Hematopoietic multipotent progenitor cell (in vitro differentiated cells): Measurements from ENCODE around the gene NSUN5. TPM values are rescaled to one million over a fixed set of nuclear protein-coding genes. Genes with fewer than 3 reads are reported as not detected.
A peak's percentile ranks its signal among the peaks of the same experiment; 100 is the strongest.
"Not testable (repeated sequence)": the region's sequence is repeated elsewhere in the genome, so short reads cannot be mapped to it uniquely, and the experiment has no call there.

Experiments used
- DNase-seq, 3 donors: peaks; one replicate each; pipeline ENCODE4 v3.0.0-alpha.2; 2011 to 2015; ENCODE audit warnings: low read depth in 2 of 3, low spot score in 2 of 3
- total RNA-seq: library from RNA; depleted of rRNA; stranded (reverse); fragments of >200 nt; gene quantifications from one replicate; pipeline ENCODE4 v1.2.3, GENCODE V29; 2012

NSUN5 gene
- total RNA-seq, 1 donor = 44.2 TPM

DNA sequence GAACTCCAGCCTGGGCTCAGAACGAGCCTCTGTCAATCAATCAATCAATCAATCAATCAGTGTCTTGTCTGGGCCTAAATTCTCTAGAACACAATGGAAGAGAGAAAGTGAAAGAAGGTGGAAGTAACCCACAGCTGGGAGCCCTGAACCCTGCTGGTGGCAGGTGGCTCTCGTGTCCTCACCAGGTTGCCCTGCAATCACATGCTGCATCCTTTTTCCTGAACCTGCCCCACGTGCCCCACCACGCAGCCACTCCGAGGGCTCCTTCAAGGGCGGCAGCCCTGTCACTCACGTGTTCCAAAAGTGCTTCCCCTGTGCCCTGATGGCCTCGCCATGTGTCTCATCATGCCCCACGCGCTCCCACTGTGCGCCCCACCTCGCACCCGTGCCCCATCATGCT lies 18.8 kb upstream of the NSUN5 start:
- DNase-seq = not testable (repeated sequence)

GRCh38 chr7:73325424-73325823 lies 16.8 kb upstream of the NSUN5 start:
- DNase-seq = not testable (repeated sequence)

DNA sequence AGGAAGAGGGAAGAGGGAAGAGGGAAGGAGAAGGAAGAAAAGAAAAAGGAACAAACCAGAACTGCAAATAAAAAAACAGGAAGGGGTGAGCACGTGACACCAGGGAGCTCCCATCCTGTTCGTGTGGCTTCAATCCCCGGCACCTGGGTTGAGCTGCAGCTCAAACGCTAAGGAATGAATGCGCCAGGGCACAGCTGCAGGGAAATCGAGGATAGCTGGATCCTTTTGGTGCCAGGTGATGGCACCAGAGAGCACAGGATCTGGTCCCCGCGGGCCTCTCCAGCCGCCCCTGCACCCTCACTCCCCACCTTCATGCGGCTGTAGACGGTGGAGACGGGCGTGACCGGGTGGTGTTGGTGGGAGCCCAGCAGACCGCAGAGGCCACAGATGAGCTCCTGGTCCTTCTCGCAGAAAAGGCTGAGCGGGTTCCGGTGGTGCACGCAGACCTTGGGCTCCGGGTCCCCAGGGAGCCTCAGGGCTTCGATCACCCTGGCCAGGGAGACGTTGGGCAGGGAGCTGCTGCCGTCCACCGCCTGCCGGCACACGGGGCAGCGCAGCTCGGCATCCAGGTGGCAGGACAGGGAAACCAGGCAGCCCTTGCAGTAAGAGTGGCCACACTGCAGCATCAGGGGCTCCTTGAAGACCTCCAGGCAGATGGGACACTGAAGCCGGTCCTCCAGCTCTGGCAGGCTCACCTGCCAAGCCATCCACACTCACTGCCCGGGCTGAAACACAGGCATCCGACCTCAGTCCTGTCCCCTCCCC lies 15.6 kb upstream of the NSUN5 start:
- peak in 2 of 3 donors; percentile 56 to 65 for DNase-seq

DNA sequence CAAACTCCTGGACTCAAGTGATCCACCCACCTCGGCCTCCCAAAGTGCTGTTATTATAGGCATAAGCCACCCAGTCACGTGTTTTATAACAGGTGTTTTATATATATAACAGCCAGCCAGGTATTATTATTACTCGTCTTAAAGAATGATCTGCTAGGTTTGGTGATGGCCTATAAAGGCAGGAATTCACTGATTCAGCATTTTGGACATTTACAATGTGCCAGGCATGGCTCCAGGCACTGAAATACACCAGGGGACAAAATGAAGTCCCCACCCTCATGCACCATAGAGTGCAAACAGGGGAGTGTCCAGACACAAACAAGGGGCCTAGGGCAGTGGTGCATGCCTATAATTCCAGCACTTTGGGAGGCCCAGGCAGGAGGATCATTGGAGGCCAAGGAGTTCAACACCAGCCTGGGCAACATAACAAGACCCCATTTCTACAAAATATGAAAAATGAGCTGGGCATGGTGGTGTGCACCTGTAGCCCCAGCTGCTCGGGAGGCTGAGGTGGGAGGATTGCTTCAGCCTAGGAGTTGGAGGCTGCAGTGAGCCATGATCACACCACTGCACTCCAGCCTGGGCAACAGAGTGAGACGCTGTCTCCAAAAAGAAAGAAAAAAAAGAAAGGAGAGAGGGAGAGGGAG lies 14.9 kb upstream of the NSUN5 start:
- DNase-seq = not testable (repeated sequence)

- not testable (repeated sequence) for DNase-seq
These were observed 11.4 kb upstream of the NSUN5 start for GRCh38 chr7:73320009-73320408.

DNA sequence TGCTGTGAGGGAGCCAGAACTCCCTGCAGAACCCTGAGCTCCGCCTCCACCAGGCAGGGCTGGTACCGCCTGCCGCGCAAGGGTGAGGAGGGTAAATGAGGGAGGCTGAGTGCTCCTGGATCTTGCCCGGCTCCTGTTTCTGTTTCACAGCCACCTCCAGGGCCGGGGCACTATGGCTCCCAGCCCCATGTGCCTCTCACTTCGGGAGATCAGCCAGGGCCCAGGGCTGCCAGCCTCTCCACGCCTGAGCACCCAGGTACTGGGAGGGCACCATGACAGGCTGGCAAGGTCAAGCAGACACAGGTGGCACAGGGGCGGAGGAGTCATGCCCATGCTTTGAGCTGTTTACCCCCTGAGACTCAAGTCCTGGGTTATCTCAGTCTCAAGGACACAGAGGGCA lies 10.9 kb upstream of the NSUN5 start:
- DNase-seq = not testable (repeated sequence)

DNA sequence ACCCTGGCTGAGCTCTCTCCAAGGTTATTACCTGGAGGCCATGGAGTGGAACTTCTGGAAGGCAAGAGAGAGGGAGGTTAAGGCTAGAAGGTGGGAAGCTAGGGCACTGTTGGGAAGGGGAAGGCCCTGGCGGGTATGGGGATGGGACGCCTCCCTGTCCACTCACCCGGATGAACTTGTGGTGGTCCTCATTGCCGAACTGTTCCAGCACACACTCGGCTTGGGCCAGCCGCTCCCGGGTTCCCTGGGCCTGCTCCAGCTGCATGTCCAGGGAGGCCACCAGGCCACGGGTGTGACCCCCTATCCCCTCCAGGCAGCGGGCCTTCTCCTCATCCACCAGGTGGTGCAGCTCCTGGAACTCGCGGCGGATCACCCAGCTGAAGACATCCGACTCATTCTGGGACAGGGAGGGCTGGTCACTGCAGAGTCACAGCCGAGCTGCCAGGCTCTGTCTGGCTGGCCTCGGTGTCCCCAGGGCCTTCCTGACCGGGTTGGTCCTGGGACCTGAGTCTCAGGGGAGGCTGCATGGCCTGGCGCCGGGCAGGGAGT lies 10.1 kb upstream of the NSUN5 start:
- not testable (repeated sequence) for DNase-seq

- no peak for DNase-seq
These were observed 7.9 kb upstream of the NSUN5 start for GRCh38 chr7:73316521-73316920.

- no peak for DNase-seq
These were observed 5.6 kb upstream of the NSUN5 start for GRCh38 chr7:73314271-73314670.

DNA sequence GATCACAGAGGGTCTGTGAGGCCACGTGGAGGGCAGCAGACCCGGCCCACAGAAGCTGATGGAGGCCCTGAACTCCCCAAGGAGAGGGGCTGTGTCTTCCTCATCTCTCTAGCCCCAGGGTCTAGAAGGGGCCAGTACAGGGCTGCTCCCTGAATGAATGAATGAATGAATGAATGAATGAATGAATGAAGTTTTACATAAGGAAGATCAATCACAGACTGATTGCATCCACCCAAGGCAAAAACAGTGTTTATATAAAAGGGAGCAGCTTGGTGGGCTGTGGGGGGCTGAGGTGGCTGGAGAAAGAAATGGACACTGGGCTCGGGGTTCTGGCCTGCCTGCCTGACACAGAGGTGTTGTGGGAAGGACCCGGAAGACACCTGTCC lies 4.9 kb upstream of the NSUN5 start:
- DNase-seq = no peak

- DNase-seq = no peak
These were observed 4.3 kb upstream of the NSUN5 start for GRCh38 chr7:73312831-73313520.

- DNase-seq = not testable (repeated sequence)
These were observed 2.8 kb upstream of the NSUN5 start for GRCh38 chr7:73311421-73311820.

DNA sequence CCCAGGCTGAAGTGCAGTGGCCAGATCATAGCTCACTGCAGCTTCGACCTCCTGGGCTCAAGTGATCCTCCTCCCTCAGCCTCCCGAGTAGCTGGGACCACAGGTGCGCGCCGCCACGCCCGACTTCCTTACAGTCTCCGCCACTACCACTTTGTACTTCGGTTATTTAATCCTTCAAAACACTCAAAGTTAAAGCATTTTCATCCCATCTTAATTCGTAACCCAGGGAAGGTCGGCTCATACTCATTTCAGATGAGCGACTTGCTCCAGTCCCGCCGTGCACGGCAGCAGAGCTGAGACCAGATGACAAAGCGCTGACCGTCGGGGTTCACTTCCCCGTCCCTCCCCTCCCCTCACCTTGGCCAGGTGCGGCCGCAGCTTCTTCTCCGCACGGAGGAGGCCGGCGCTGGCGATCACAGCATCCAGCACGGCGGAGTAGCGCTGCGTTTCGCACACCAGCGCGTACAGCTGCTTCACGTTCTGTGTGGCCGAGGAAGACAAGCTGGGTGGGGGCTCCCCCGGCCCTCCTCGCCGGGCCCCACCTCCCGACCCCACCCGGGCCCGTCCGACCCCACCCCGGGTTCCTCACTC lies 457 bp downstream of the NSUN5 start:
- DNase-seq = no peak

GRCh38 chr7:73307436-73307835 lies 1.2 kb downstream of the NSUN5 start:
- DNase-seq = no peak

- DNase-seq = not testable (repeated sequence)
These were observed 3.8 kb downstream of the NSUN5 start for GRCh38 chr7:73304612-73305387.

- no peak for DNase-seq
These were observed 4.6 kb downstream of the NSUN5 start for GRCh38 chr7:73304071-73304470.

- DNase-seq = no peak
These were observed 5.1 kb downstream of the NSUN5 start for GRCh38 chr7:73303546-73303945.

- DNase-seq = not testable (repeated sequence)
These were observed 5.8 kb downstream of the NSUN5 start for GRCh38 chr7:73302846-73303245.

DNA sequence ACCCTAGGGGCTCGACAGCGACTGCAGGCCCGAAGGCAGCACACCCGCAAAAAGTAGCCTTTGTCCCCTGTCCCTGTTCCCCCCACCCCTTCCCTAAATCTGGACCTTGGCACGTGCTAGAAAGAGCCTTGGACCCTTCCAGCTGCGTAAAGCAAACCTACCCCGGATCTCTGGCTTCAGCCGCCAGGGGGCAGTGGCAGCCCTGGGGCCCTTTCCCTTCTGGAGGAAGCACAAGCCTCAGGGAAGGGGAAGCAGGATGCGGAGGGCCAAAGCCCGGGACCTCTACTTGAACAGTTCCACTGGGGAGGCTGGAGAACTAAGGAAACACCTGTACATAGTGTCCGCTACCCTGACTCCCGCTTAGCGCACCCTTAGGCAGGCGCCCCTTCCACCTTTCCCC lies 7.5 kb downstream of the NSUN5 start:
- DNase-seq = not testable (repeated sequence)

- DNase-seq = not testable (repeated sequence)
These were observed 8.8 kb downstream of the NSUN5 start for GRCh38 chr7:73299812-73300211.
